Left renal pelvis (tissue), 4 donors: ENCODE data around the gene NCF2. TPM values are rescaled to one million over a fixed set of nuclear protein-coding genes. Genes with fewer than 3 reads are reported as not detected.

Source experiments
- DNase-seq, 4 donors: peaks; one replicate each; pipeline ENCODE4 v3.0.0-alpha.2; 2013; ENCODE audit warnings: low read depth in 4 of 4, low spot score in 3 of 4
- polyA plus RNA-seq, 4 donors: library from polyadenylated mRNA; unstranded; fragments of 120-200 nt; gene quantifications; one replicate each; pipeline ENCODE4 v1.2.1, GENCODE V29; 2013; ENCODE audit not compliant: insufficient read length in 4 of 4

NCF2 gene
- polyA plus RNA-seq, 4 donors: 3.3 to 10.2 (median 4.9) TPM

GRCh38 chr1:183506561-183506960, 83.7 kb downstream of the NCF2 start:
- DNase-seq: no peak

Other genes starting within 250 kb of the NCF2 start
- 10 to 100 TPM in 1 of 4 donors, 1 to 10 TPM in 3; 3.0 to 12.9 (median 4.8) TPM for gene NMNAT2, start 172.1 kb downstream of the NCF2 start, polyA plus RNA-seq
- gene SMG7, start 118.0 kb downstream of the NCF2 start, polyA plus RNA-seq: 10 to 100 TPM; 40.0 to 78.8 (median 74.3) TPM
- 100 to 1,000 TPM; 152 to 230 (median 173) TPM for gene ARPC5, start 45.3 kb upstream of the NCF2 start, polyA plus RNA-seq
- not detected for gene APOBEC4, start 62.9 kb upstream of the NCF2 start, polyA plus RNA-seq
- 100 to 1,000 TPM in 1 of 4 donors, 10 to 100 TPM in 3; 46.7 to 158 (median 55.8) TPM for gene RGL1, start 214.7 kb upstream of the NCF2 start, polyA plus RNA-seq